Subcutaneous adipose tissue (tissue), 4 donors: ENCODE measurements around the gene IBA57. TPM values are rescaled to one million over a fixed set of nuclear protein-coding genes. Genes with fewer than 3 reads are reported as not detected.

Experiments used
- CTCF ChIP-seq: fragments of 450-650 bp; IDR thresholded peaks from one replicate; pipeline ENCODE4 v1.5.1; 2016; ENCODE audit warnings: low read depth, mild to moderate bottlenecking, control low read depth, antibody characterized with exemption, moderate library complexity
- total RNA-seq, 4 donors: library from RNA; depleted of rRNA; stranded (reverse); fragments of >200 nt; gene quantifications; one replicate each; pipeline ENCODE4 v1.1.0, GENCODE V29; 2016

Gene IBA57
- total RNA-seq, 4 donors from 2014 or later: 2.8 to 9.0 (median 4.4) TPM

GRCh38 chr1:228207381-228207810, 41.8 kb downstream of the IBA57 start:
- TF ChIP-seq CTCF: no peak

- TF ChIP-seq CTCF: no peak
Observed at GRCh38 chr1:228207851-228208821, 42.5 kb downstream of the IBA57 start, which contains the start of gene OBSCN. OBSCN (plus strand) TSS chr1:228208044; CDS start chr1:228211784, 3,740 bp downstream.

GRCh38 chr1:228208831-228209551, 43.4 kb downstream of the IBA57 start:
- TF ChIP-seq CTCF: no peak

GRCh38 chr1:228209657-228210056, 44.1 kb downstream of the IBA57 start:
- TF ChIP-seq CTCF: no peak

- TF ChIP-seq CTCF: no peak
Observed at GRCh38 chr1:228210076-228210651, 44.6 kb downstream of the IBA57 start.

GRCh38 chr1:228210712-228211530, 45.3 kb downstream of the IBA57 start:
- no peak for TF ChIP-seq CTCF
